HEK293 (cell line): ENCODE data around the gene ITPKB.

Experiments used
- CTCF ChIA-PET: fragments of 350-600 bp; formaldehyde crosslinking; extraction: SDS; loops from one replicate; lab custom pipeline; 2021; ENCODE audit warnings: antibody characterized with exemption; lab: Yijun Ruan, JAX
- POLR2A ChIA-PET: fragments of 300-600 bp; formaldehyde crosslinking; extraction: SDS; loops from one replicate; lab custom pipeline; 2020; ENCODE audit warnings: antibody characterized with exemption, inconsistent platforms; lab: Yijun Ruan, JAX
- H3K27ac ChIP-seq: fragments of 200-500 bp; sonication (Bioruptor generic); 2 replicates; pipeline ENCODE4 v1.5.1; 2014; ENCODE audit warnings: low read depth, low read length, control low read depth, inconsistent platforms; ENCODE audit errors: extremely low read depth
- H3K36me3 ChIP-seq, 2 experiments: fragments of 200-500 bp in 1 of 2; sonication (Bioruptor generic) in 1 of 2; 1 replicate in 1 of 2; 2 replicates in 1 of 2; pipeline ENCODE4 v1.5.1; 2014 to 2017; ENCODE audit warnings: inconsistent platforms in 2 of 2, low read length in 2 of 2; ENCODE audit not compliant: control insufficient read depth in 2 of 2, insufficient read depth in 1 of 2
- H3K4me1 ChIP-seq: fragments of 200-500 bp; sonication (Bioruptor generic); 2 replicates; pipeline ENCODE4 v1.5.1; 2014; ENCODE audit warnings: mild to moderate bottlenecking, low read length, inconsistent platforms; ENCODE audit not compliant: control insufficient read depth, insufficient read depth
- H3K4me3 ChIP-seq: 2 replicates; pipeline ENCODE4 v1.5.1; 2011; ENCODE audit warnings: low read depth, mild to moderate bottlenecking, control low read depth, low read length, moderate library complexity
- H3K9me3 ChIP-seq: fragments of 200-500 bp; sonication (Bioruptor generic); 2 replicates; pipeline ENCODE4 v1.5.1; 2014; ENCODE audit warnings: low read depth, low read length, inconsistent platforms; ENCODE audit not compliant: control insufficient read depth, insufficient read depth
- IKZF3 ChIP-seq: fragments of 450-650 bp; IDR thresholded peaks from 2 replicates; pipeline ENCODE4 v1.5.0; 2018; ENCODE audit warnings: missing biosample characterization, mild to moderate bottlenecking, missing genetic modification characterization, moderate library complexity
- OSR2 ChIP-seq: fragments of 450-650 bp; formaldehyde crosslinking; IDR thresholded peaks from 2 replicates; pipeline ENCODE4 v1.5.1; 2016; ENCODE audit warnings: missing biosample characterization, missing genetic modification characterization
- RBAK ChIP-seq: fragments of 450-650 bp; formaldehyde crosslinking; IDR thresholded peaks from 2 replicates; pipeline ENCODE4 v1.5.1; 2016; ENCODE audit warnings: missing biosample characterization, missing genetic modification characterization
- SP7 ChIP-seq: fragments of 450-650 bp; formaldehyde crosslinking; IDR thresholded peaks from 2 replicates; pipeline ENCODE4 v1.5.1; 2016; ENCODE audit warnings: missing biosample characterization, missing genetic modification characterization
- ZBTB21 ChIP-seq: fragments of 450-650 bp; formaldehyde crosslinking; IDR thresholded peaks from 2 replicates; pipeline ENCODE4 v1.5.1; 2017; ENCODE audit warnings: missing biosample characterization, missing genetic modification characterization
- ZFP37 ChIP-seq: fragments of 450-650 bp; formaldehyde crosslinking; IDR thresholded peaks from 2 replicates; pipeline ENCODE4 v1.5.1; 2016; ENCODE audit warnings: missing biosample characterization, missing genetic modification characterization
- ZNF19 ChIP-seq: fragments of 450-650 bp; formaldehyde crosslinking; IDR thresholded peaks from 2 replicates; pipeline ENCODE4; 2016; ENCODE audit warnings: missing biosample characterization, missing genetic modification characterization, low read depth
- ZNF223 ChIP-seq: fragments of 450-650 bp; formaldehyde crosslinking; IDR thresholded peaks from 2 replicates; pipeline ENCODE4 v1.5.1; 2016; ENCODE audit warnings: missing biosample characterization, missing genetic modification characterization
- ZNF248 ChIP-seq: fragments of 450-650 bp; formaldehyde crosslinking; IDR thresholded peaks from 2 replicates; pipeline ENCODE4 v1.5.1; 2017; ENCODE audit warnings: missing biosample characterization, missing genetic modification characterization
- ZNF335 ChIP-seq: fragments of 450-650 bp; formaldehyde crosslinking; conservative IDR thresholded peaks from 2 replicates; pipeline ENCODE4 v1.5.1; 2016; ENCODE audit warnings: missing biosample characterization, missing genetic modification characterization
- ZNF341 ChIP-seq: fragments of 450-650 bp; formaldehyde crosslinking; IDR thresholded peaks from 2 replicates; pipeline ENCODE4; 2016; ENCODE audit warnings: low read depth, missing biosample characterization, missing genetic modification characterization
- ZNF510 ChIP-seq: fragments of 450-650 bp; formaldehyde crosslinking; IDR thresholded peaks from 2 replicates; pipeline ENCODE4 v1.5.1; 2018; ENCODE audit warnings: mild to moderate bottlenecking, missing genetic modification characterization, missing biosample characterization; ENCODE audit not compliant: insufficient replicate concordance
- ZNF558 ChIP-seq: fragments of 450-650 bp; formaldehyde crosslinking; IDR thresholded peaks from 2 replicates; pipeline ENCODE4 v1.5.1; 2016; ENCODE audit warnings: missing biosample characterization, missing genetic modification characterization
- ZNF629 ChIP-seq: fragments of 450-650 bp; formaldehyde crosslinking; IDR thresholded peaks from 2 replicates; pipeline ENCODE4 v1.5.1; 2017; ENCODE audit warnings: missing biosample characterization, missing genetic modification characterization
- ZNF776 ChIP-seq: fragments of 450-650 bp; formaldehyde crosslinking; IDR thresholded peaks from 2 replicates; pipeline ENCODE4 v1.5.0; 2017; ENCODE audit warnings: missing biosample characterization, missing genetic modification characterization, borderline replicate concordance
- ZNF837 ChIP-seq: fragments of 450-650 bp; formaldehyde crosslinking; IDR thresholded peaks from 2 replicates; pipeline ENCODE4 v1.5.1; 2016; ENCODE audit warnings: missing biosample characterization, missing genetic modification characterization
- TF ChIP-seq, protein P1 (sequence below): fragments of 450-650 bp; formaldehyde crosslinking; IDR thresholded peaks from 2 replicates; pipeline ENCODE4 v1.5.1; 2017; ENCODE audit warnings: missing biosample characterization, mild to moderate bottlenecking, missing genetic modification characterization, moderate library complexity
- TF ChIP-seq, protein P2 (sequence below): fragments of 450-650 bp; formaldehyde crosslinking; IDR thresholded peaks from 2 replicates; pipeline ENCODE4 v1.5.1; 2016; ENCODE audit warnings: missing biosample characterization, missing genetic modification characterization, borderline replicate concordance
- TF ChIP-seq, protein P3 (sequence below): fragments of 450-650 bp; formaldehyde crosslinking; IDR thresholded peaks from 2 replicates; pipeline ENCODE4 v1.5.1; 2016; ENCODE audit warnings: missing biosample characterization, missing genetic modification characterization, low read depth
- TF ChIP-seq, protein P4 (sequence below): sonication (generic); formaldehyde crosslinking; IDR thresholded peaks from 2 replicates; pipeline ENCODE4 v1.8.1; 2022; ENCODE audit warnings: mild to moderate bottlenecking, moderate library complexity, missing genetic modification reagents
- TF ChIP-seq, protein P5 (sequence below): fragments of 450-650 bp; formaldehyde crosslinking; IDR thresholded peaks from 2 replicates; pipeline ENCODE4 v1.5.1; 2016; ENCODE audit warnings: missing biosample characterization, missing genetic modification characterization
- TF ChIP-seq, protein P6 (sequence below): fragments of 450-650 bp; formaldehyde crosslinking; IDR thresholded peaks from 2 replicates; pipeline ENCODE4 v1.5.1; 2016; ENCODE audit warnings: missing biosample characterization, missing genetic modification characterization

The ITPKB gene

DNA sequence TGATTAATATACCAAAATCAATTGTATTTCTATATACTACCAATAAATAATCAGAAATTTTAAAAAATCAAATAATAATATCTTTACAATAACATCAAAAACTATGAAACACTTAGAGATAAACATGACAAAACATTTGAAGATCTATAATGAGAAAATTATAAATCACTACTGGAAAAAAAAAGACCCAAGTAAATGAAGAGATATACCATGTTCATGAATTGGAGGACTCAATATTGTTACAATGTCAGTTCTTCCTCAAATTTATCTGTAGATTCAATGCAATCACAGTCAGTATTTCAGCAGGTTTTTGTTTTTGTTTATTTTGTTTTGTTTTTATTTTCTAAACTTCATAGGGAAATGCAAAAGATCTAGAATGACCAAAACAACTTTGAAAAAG is 4.2 kb upstream of the ITPKB start:
- POLR2A ChIA-PET, result no interaction called here
- no peak overlapping the region for H3K4me3 ChIP-seq
- CTCF ChIA-PET, result no interaction called here
- H3K27ac ChIP-seq, result no peak overlapping the region
- TF ChIP-seq ZNF510 (tag by site-specific recombination), result no peak
- TF ChIP-seq ZNF837 (tag by site-specific recombination), result no peak
- TF ChIP-seq ZNF248, result peak; percentile 96
- 0 out of 2 replicates have a peak, but pooled peaks cover 2% of the 10 kb centered on the region for H3K4me1 ChIP-seq
- no peaks in the 10 kb centered on the region for H3K36me3 ChIP-seq
- no peaks in the 10 kb centered on the region; the same call in 1 of the 2 replicates for H3K9me3 ChIP-seq

DNA sequence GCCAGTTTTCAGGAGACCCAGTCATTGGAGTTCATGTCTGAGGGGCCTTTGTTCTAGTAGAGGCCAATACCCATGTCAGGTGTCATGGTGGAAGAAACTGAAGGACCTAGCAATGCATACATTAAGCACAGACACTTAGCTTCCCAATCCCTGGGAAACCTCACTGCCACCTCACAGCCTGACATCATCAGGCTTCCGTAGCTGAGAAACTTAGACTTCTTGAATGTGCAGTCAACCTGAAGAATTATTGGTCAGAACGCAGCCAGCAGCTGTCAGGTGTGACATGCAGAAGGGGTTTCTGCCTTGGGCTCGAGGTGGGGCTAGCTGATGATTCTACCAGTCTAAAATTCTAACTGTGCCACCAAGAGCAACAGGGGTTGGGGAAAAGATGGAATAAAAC is 1.9 kb upstream of the ITPKB start:
- Histone ChIP-seq H3K9me3 (no peaks in the 10 kb centered on the region; the same call in 1 of the 2 replicates), H3K27ac (no peak overlapping the region)
- CTCF ChIA-PET, result interaction anchor here (1.3 to 1.4 kb wide), 2 partner anchors 53 to 115 kb away, joined by 4 read pairs; no protein-coding TSS in a partner anchor
- POLR2A ChIA-PET, result interaction anchor here (0.5 kb wide), 1 partner anchor 54 kb away, joined by 4 read pairs; no protein-coding TSS in a partner anchor
- TF ChIP-seq ZNF335 (tag by site-specific recombination) (0 out of 2 replicates have a peak, but pooled peaks have one; percentile 26), ZBTB21 (tag by site-specific recombination) (peak; percentile 58), IKZF3 (tag by site-specific recombination) (no peak), ZNF558 (tag by site-specific recombination) (0 out of 2 replicates have a peak, but pooled peaks have one; percentile 46), ZFP37 (tag by site-specific recombination) (peak; percentile 49; the same call in 1 of the 2 replicates), ZNF629 (tag by site-specific recombination) (peak; percentile 89), ZNF223 (no peak), ZNF776 (tag by site-specific recombination) (no peak), ZNF19 (tag by site-specific recombination) (no peak), RBAK (no peak), OSR2 (tag by site-specific recombination) (peak; percentile 77), ZNF341 (no peak), SP7 (tag by site-specific recombination) (0 out of 2 replicates have a peak, but pooled peaks have one; percentile 24)
- TF ChIP-seq, protein P1, sequence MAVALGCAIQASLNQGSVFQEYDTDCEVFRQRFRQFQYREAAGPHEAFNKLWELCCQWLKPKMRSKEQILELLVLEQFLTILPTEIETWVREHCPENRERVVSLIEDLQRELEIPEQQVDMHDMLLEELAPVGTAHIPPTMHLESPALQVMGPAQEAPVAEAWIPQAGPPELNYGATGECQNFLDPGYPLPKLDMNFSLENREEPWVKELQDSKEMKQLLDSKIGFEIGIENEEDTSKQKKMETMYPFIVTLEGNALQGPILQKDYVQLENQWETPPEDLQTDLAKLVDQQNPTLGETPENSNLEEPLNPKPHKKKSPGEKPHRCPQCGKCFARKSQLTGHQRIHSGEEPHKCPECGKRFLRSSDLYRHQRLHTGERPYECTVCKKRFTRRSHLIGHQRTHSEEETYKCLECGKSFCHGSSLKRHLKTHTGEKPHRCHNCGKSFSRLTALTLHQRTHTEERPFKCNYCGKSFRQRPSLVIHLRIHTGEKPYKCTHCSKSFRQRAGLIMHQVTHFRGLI (tag by site-specific recombination), result no peak
- TF ChIP-seq, protein P2, sequence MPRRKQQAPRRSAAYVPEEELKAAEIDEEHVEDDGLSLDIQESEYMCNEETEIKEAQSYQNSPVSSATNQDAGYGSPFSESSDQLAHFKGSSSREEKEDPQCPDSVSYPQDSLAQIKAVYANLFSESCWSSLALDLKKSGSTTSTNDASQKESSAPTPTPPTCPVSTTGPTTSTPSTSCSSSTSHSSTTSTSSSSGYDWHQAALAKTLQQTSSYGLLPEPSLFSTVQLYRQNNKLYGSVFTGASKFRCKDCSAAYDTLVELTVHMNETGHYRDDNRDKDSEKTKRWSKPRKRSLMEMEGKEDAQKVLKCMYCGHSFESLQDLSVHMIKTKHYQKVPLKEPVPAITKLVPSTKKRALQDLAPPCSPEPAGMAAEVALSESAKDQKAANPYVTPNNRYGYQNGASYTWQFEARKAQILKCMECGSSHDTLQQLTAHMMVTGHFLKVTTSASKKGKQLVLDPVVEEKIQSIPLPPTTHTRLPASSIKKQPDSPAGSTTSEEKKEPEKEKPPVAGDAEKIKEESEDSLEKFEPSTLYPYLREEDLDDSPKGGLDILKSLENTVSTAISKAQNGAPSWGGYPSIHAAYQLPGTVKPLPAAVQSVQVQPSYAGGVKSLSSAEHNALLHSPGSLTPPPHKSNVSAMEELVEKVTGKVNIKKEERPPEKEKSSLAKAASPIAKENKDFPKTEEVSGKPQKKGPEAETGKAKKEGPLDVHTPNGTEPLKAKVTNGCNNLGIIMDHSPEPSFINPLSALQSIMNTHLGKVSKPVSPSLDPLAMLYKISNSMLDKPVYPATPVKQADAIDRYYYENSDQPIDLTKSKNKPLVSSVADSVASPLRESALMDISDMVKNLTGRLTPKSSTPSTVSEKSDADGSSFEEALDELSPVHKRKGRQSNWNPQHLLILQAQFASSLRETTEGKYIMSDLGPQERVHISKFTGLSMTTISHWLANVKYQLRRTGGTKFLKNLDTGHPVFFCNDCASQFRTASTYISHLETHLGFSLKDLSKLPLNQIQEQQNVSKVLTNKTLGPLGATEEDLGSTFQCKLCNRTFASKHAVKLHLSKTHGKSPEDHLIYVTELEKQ (tag by site-specific recombination), result peak; percentile 62; the same call in 1 of the 2 replicates
- TF ChIP-seq, protein P3, sequence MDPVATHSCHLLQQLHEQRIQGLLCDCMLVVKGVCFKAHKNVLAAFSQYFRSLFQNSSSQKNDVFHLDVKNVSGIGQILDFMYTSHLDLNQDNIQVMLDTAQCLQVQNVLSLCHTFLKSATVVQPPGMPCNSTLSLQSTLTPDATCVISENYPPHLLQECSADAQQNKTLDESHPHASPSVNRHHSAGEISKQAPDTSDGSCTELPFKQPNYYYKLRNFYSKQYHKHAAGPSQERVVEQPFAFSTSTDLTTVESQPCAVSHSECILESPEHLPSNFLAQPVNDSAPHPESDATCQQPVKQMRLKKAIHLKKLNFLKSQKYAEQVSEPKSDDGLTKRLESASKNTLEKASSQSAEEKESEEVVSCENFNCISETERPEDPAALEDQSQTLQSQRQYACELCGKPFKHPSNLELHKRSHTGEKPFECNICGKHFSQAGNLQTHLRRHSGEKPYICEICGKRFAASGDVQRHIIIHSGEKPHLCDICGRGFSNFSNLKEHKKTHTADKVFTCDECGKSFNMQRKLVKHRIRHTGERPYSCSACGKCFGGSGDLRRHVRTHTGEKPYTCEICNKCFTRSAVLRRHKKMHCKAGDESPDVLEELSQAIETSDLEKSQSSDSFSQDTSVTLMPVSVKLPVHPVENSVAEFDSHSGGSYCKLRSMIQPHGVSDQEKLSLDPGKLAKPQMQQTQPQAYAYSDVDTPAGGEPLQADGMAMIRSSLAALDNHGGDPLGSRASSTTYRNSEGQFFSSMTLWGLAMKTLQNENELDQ (tag by site-specific recombination), result no peak
- TF ChIP-seq, protein P4, sequence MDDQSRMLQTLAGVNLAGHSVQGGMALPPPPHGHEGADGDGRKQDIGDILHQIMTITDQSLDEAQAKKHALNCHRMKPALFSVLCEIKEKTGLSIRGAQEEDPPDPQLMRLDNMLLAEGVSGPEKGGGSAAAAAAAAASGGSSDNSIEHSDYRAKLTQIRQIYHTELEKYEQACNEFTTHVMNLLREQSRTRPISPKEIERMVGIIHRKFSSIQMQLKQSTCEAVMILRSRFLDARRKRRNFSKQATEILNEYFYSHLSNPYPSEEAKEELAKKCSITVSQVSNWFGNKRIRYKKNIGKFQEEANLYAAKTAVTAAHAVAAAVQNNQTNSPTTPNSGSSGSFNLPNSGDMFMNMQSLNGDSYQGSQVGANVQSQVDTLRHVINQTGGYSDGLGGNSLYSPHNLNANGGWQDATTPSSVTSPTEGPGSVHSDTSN (CRISPR knock-in tag), result no peak
- TF ChIP-seq, protein P5, sequence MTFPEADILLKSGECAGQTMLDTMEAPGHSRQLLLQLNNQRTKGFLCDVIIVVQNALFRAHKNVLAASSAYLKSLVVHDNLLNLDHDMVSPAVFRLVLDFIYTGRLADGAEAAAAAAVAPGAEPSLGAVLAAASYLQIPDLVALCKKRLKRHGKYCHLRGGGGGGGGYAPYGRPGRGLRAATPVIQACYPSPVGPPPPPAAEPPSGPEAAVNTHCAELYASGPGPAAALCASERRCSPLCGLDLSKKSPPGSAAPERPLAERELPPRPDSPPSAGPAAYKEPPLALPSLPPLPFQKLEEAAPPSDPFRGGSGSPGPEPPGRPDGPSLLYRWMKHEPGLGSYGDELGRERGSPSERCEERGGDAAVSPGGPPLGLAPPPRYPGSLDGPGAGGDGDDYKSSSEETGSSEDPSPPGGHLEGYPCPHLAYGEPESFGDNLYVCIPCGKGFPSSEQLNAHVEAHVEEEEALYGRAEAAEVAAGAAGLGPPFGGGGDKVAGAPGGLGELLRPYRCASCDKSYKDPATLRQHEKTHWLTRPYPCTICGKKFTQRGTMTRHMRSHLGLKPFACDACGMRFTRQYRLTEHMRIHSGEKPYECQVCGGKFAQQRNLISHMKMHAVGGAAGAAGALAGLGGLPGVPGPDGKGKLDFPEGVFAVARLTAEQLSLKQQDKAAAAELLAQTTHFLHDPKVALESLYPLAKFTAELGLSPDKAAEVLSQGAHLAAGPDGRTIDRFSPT (tag by site-specific recombination), result peak; percentile 36; the same call in 1 of the 2 replicates
- TF ChIP-seq, protein P6, sequence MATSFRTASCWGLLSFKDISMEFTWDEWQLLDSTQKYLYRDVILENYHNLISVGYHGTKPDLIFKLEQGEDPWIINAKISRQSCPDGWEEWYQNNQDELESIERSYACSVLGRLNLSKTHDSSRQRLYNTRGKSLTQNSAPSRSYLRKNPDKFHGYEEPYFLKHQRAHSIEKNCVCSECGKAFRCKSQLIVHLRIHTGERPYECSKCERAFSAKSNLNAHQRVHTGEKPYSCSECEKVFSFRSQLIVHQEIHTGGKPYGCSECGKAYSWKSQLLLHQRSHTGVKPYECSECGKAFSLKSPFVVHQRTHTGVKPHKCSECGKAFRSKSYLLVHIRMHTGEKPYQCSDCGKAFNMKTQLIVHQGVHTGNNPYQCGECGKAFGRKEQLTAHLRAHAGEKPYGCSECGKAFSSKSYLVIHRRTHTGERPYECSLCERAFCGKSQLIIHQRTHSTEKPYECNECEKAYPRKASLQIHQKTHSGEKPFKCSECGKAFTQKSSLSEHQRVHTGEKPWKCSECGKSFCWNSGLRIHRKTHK (tag by site-specific recombination), result no peak
- TF ChIP-seq, all 188 proteins: peak for 9
- Histone ChIP-seq H3K4me1 (0 out of 2 replicates have a peak, but pooled peaks cover 2% of the 10 kb centered on the region), H3K36me3 (peaks cover 0 to 7% of the 10 kb centered on the region in 2 experiments; a peak in 1 of 3 replicates), H3K4me3 (no peak overlapping the region)
